MM.1S (cell line): ENCODE data around the gene SNTA1.
"Not testable (repeated sequence)": the region's sequence is repeated elsewhere in the genome, so short reads cannot be mapped to it uniquely, and the experiment has no call there.

Source experiments
- DNase-seq: peaks from one replicate; pipeline ENCODE4 v3.0.0-alpha.2; 2015
- H2AFZ ChIP-seq: fragments of 300-600 bp; sonication (generic); 2 replicates; pipeline ENCODE4 v1.6.0; 2016; ENCODE audit warnings: antibody characterized with exemption, low read length
- H3F3A ChIP-seq: fragments of 300-600 bp; sonication (generic); 2 replicates; pipeline ENCODE4 v1.6.1; 2016; ENCODE audit warnings: mild to moderate bottlenecking, antibody characterized with exemption, low read length, moderate library complexity, mixed read lengths; ENCODE audit not compliant: insufficient read depth
- H3K27ac ChIP-seq: fragments of 300-600 bp; sonication (generic); 2 replicates; pipeline ENCODE4 v1.5.1; 2016; ENCODE audit warnings: mild to moderate bottlenecking, low read length
- H3K27me3 ChIP-seq: fragments of 300-600 bp; sonication (generic); replicated peaks from 2 replicates; pipeline ENCODE4 v1.6.0; 2016; ENCODE audit warnings: low read length; ENCODE audit not compliant: insufficient read depth
- H3K36me3 ChIP-seq: fragments of 300-600 bp; sonication (generic); replicated peaks from 2 replicates; pipeline ENCODE4 v1.6.1; 2016; ENCODE audit warnings: mild to moderate bottlenecking, low read length, mixed read lengths; ENCODE audit not compliant: insufficient read depth
- H3K4me1 ChIP-seq: fragments of 300-600 bp; sonication (generic); 2 replicates; pipeline ENCODE4 v1.6.1; 2016; ENCODE audit warnings: low read length, mixed read lengths
- H3K4me2 ChIP-seq: fragments of 300-600 bp; sonication (generic); 2 replicates; pipeline ENCODE4 v1.6.0; 2016; ENCODE audit warnings: low read depth, low read length
- H3K4me3 ChIP-seq: fragments of 300-600 bp; sonication (generic); 2 replicates; pipeline ENCODE4 v1.5.1; 2016; ENCODE audit warnings: low read length, mixed read lengths
- H3K79me2 ChIP-seq: fragments of 300-600 bp; sonication (generic); 2 replicates; pipeline ENCODE4 v1.6.1; 2016; ENCODE audit warnings: mixed run types, low read length, mixed read lengths
- H3K9ac ChIP-seq: fragments of 300-600 bp; sonication (generic); 2 replicates; pipeline ENCODE4 v1.6.1; 2016; ENCODE audit warnings: low read length, mixed read lengths
- H3K9me2 ChIP-seq: fragments of 300-600 bp; sonication (generic); replicated peaks from 2 replicates; pipeline ENCODE4 v1.6.1; 2016; ENCODE audit warnings: mild to moderate bottlenecking, low read length, mixed read lengths; ENCODE audit not compliant: insufficient read depth
- H3K9me3 ChIP-seq: fragments of 300-600 bp; sonication (generic); replicated peaks from 2 replicates; pipeline ENCODE4 v1.6.1; 2016; ENCODE audit warnings: mild to moderate bottlenecking, low read length, mixed read lengths; ENCODE audit not compliant: insufficient read depth
- H4K20me1 ChIP-seq: fragments of 300-600 bp; sonication (generic); 2 replicates; pipeline ENCODE4 v1.6.1; 2016; ENCODE audit warnings: mild to moderate bottlenecking, low read length, moderate library complexity, mixed read lengths; ENCODE audit not compliant: insufficient read depth
- CTCF ChIP-seq: fragments of 300-600 bp; sonication (generic); IDR thresholded peaks from 2 replicates; pipeline ENCODE4 v1.5.1; 2016; ENCODE audit warnings: antibody characterized with exemption, low read length, mixed read lengths
- EZH2 ChIP-seq: fragments of 300-600 bp; sonication (generic); optimal IDR thresholded peaks from 2 replicates; pipeline ENCODE3; 2017; ENCODE audit warnings: low read depth, mild to moderate bottlenecking, antibody characterized with exemption, low read length, mixed read lengths
- EZH2phosphoT487 ChIP-seq: fragments of 300-600 bp; sonication (generic); IDR thresholded peaks from 2 replicates; pipeline ENCODE4 v1.6.1; 2018; ENCODE audit warnings: antibody characterized with exemption, low read length

Gene SNTA1

GRCh38 chr20:33433465-33434234 lies 9.9 kb downstream of the SNTA1 start:
- Histone ChIP-seq H4K20me1 (no peaks in the 10 kb centered on the region), H3K9ac (no peak overlapping the region), H3F3A (no peaks in the 10 kb centered on the region), H3K4me1 (0 out of 2 replicates have a peak, but pooled peaks cover 4% of the 10 kb centered on the region), H3K4me3 (no peak overlapping the region), H3K79me2 (no peaks in the 10 kb centered on the region), H3K4me2 (no peak overlapping the region), H3K9me2 (no peaks in the 10 kb centered on the region), H3K27me3 (no peaks in the 10 kb centered on the region), H3K36me3 (no peaks in the 10 kb centered on the region), H2AFZ (no peak overlapping the region), H3K9me3 (no peaks in the 10 kb centered on the region), H3K27ac (no peak overlapping the region)
- DNase-seq, result no peak
- TF ChIP-seq EZH2, result no peak
- no peak for TF ChIP-seq CTCF
- no peak for TF ChIP-seq EZH2phosphoT487

- no peaks in the 10 kb centered on the region for H4K20me1 ChIP-seq
- no peak overlapping the region for H3K4me2 ChIP-seq
- no peaks in the 10 kb centered on the region for H3K4me1 ChIP-seq
- H3K9ac ChIP-seq, result no peak overlapping the region
- H3F3A ChIP-seq, result no peaks in the 10 kb centered on the region
- H3K36me3 ChIP-seq, result no peaks in the 10 kb centered on the region
- no peak for TF ChIP-seq EZH2
- TF ChIP-seq EZH2phosphoT487, result no peak
- TF ChIP-seq CTCF, result no peak
- H2AFZ ChIP-seq, result no peak overlapping the region
- no peaks in the 10 kb centered on the region for H3K9me2 ChIP-seq
- no peaks in the 10 kb centered on the region for H3K79me2 ChIP-seq
- no peak overlapping the region for H3K4me3 ChIP-seq
- no peak overlapping the region for H3K27ac ChIP-seq
- DNase-seq, result no peak
- no peaks in the 10 kb centered on the region for H3K9me3 ChIP-seq
- no peaks in the 10 kb centered on the region for H3K27me3 ChIP-seq
Measured at GRCh38 chr20:33431797-33432381, 11.7 kb downstream of the SNTA1 start.

GRCh38 chr20:33423875-33424274 lies 19.7 kb downstream of the SNTA1 start:
- not testable (repeated sequence) for H3K9ac ChIP-seq, DNase-seq, H3K79me2 ChIP-seq, H3F3A ChIP-seq, H4K20me1 ChIP-seq, H3K4me1 ChIP-seq, H3K4me3 ChIP-seq, H3K4me2 ChIP-seq, H3K9me3 ChIP-seq, H3K36me3 ChIP-seq, H2AFZ ChIP-seq, H3K9me2 ChIP-seq, H3K27ac ChIP-seq, H3K27me3 ChIP-seq

- H4K20me1 ChIP-seq, result no peaks in the 10 kb centered on the region
- no peak overlapping the region for H3K27ac ChIP-seq
- H3K4me3 ChIP-seq, result no peak overlapping the region
- no peaks in the 10 kb centered on the region for H3F3A ChIP-seq
- no peaks in the 10 kb centered on the region for H3K9me2 ChIP-seq
- H3K4me1 ChIP-seq, result no peaks in the 10 kb centered on the region
- no peak overlapping the region for H2AFZ ChIP-seq
- no peaks in the 10 kb centered on the region for H3K79me2 ChIP-seq
- H3K9me3 ChIP-seq, result no peaks in the 10 kb centered on the region
- TF ChIP-seq CTCF, result no peak
- no peak for TF ChIP-seq EZH2
- TF ChIP-seq EZH2phosphoT487, result no peak
- no peak for DNase-seq
- H3K9ac ChIP-seq, result no peak overlapping the region
- no peaks in the 10 kb centered on the region for H3K27me3 ChIP-seq
- H3K36me3 ChIP-seq, result no peaks in the 10 kb centered on the region
- no peak overlapping the region for H3K4me2 ChIP-seq
Measured at GRCh38 chr20:33423141-33423834, 20.3 kb downstream of the SNTA1 start.
